Ishikawa (cell line): Measurements from ENCODE around the gene PAIP2.

Experiments
- CEBPB ChIP-seq: IDR thresholded peaks from 2 replicates; pipeline ENCODE4 v1.6.1; 2012
- CREB1 ChIP-seq: IDR thresholded peaks from 2 replicates; pipeline ENCODE4 v1.6.1; 2012; ENCODE audit warnings: low read depth
- EGR1 ChIP-seq: IDR thresholded peaks from 2 replicates; pipeline ENCODE4 v1.6.1; 2012
- EP300 ChIP-seq: IDR thresholded peaks from 2 replicates; pipeline ENCODE4 v1.6.1; 2012; ENCODE audit warnings: borderline replicate concordance
- FOXM1 ChIP-seq: IDR thresholded peaks from 2 replicates; pipeline ENCODE4 v1.6.1; 2012; ENCODE audit warnings: low read depth, borderline replicate concordance
- NFIC ChIP-seq: IDR thresholded peaks from 2 replicates; pipeline ENCODE4 v1.6.1; 2012
- RAD21 ChIP-seq: IDR thresholded peaks from 2 replicates; pipeline ENCODE4 v1.6.1; 2012; ENCODE audit warnings: low read depth
- REST ChIP-seq: IDR thresholded peaks from 2 replicates; pipeline ENCODE4 v1.6.1; 2012; ENCODE audit warnings: low read depth, mild to moderate bottlenecking
- TAF1 ChIP-seq: IDR thresholded peaks from 2 replicates; pipeline ENCODE4 v1.6.1; 2012; ENCODE audit warnings: low read depth, mild to moderate bottlenecking
- TCF12 ChIP-seq: IDR thresholded peaks from 2 replicates; pipeline ENCODE4 v1.6.1; 2012; ENCODE audit warnings: low read depth
- TEAD4 ChIP-seq: IDR thresholded peaks from 2 replicates; pipeline ENCODE4 v1.6.1; 2012
- USF1 ChIP-seq: IDR thresholded peaks from 2 replicates; pipeline ENCODE4 v1.6.1; 2012
- YY1 ChIP-seq: IDR thresholded peaks from 2 replicates; pipeline ENCODE4 v1.6.1; 2012; ENCODE audit warnings: low read depth
- TF ChIP-seq, protein P1 (sequence below): IDR thresholded peaks from 2 replicates; pipeline ENCODE4 v1.6.1; 2012

DNA sequence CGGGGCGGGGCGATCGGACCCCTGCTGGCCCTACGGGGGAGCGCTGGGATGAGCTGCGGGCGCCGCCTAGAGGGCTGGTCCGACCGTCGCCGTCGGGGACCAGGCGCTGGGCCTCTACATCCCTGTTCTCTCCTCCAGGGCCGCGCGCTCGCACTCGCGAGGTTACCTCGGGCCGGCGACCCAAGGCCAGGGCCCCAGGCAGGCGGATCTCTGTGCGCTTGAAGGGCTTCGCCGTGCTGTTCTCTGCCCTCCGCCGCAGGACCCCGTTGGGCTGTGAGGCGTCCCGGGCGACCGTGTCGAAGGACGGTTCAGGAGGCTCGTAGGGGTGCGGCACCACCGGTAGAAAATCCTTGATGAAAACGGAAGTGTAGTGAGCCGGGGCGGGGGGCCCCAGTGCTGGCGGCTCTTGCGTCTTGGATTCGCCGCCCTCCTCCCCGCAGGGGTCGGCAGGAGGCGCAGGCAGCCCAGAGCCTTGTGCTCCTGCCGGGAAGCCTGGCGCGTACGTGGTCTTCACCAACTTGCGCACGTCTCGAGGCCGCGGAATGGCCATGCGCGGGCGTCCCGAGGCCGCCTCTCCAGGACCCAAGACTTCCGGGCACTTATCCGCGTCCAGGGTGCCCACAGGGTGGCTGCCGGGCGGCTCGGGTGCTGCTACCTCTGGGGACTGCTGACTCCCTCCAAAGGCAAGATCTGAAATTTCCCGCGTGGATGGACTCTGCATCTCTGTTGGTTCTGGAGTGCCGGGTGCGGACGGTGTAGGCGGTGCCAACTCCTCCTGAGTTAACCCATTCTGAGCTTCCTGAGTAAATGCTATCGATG, 51.2 kb downstream of the PAIP2 start:
- no peak for TF ChIP-seq EP300
- TF ChIP-seq FOXM1 = no peak
- TF ChIP-seq, protein P1, sequence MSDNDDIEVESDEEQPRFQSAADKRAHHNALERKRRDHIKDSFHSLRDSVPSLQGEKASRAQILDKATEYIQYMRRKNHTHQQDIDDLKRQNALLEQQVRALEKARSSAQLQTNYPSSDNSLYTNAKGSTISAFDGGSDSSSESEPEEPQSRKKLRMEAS = no peak
- TF ChIP-seq CREB1 = no peak
- TF ChIP-seq TAF1 = no peak
- TF ChIP-seq NFIC = no peak
- no peak for TF ChIP-seq TEAD4
- TF ChIP-seq REST = no peak
- no peak for TF ChIP-seq EGR1
- TF ChIP-seq YY1 = no peak
- TF ChIP-seq RAD21 = no peak
- TF ChIP-seq CEBPB = no peak
- no peak for TF ChIP-seq USF1
- no peak for TF ChIP-seq TCF12
